NB4 (cell line): ENCODE results near the gene CSMD2.

ENCODE experiments used
- DNase-seq: peaks from one replicate; pipeline ENCODE4 v3.0.0; 2010; ENCODE audit warnings: low read depth
- H3K4me3 ChIP-seq: one replicate; pipeline ENCODE4 v1.5.1; 2011; ENCODE audit warnings: mild to moderate bottlenecking, low read depth, low read length, moderate library complexity
- CTCF ChIP-seq: IDR thresholded peaks from one replicate; pipeline ENCODE4 v1.5.1; 2012; ENCODE audit warnings: low read depth, low read length
- MAX ChIP-seq: IDR thresholded peaks from 2 replicates; pipeline ENCODE4 v1.6.1; 2011; ENCODE audit warnings: low read depth, low read length
- MYC ChIP-seq: IDR thresholded peaks from 2 replicates; pipeline ENCODE4 v1.6.1; 2011; ENCODE audit warnings: low read depth, low read length
- POLR2A ChIP-seq: IDR thresholded peaks from 2 replicates; pipeline ENCODE4 v1.6.1; 2011; ENCODE audit warnings: mild to moderate bottlenecking; ENCODE audit not compliant: insufficient read length; ENCODE audit errors: extremely low read depth

The CSMD2 gene

DNA sequence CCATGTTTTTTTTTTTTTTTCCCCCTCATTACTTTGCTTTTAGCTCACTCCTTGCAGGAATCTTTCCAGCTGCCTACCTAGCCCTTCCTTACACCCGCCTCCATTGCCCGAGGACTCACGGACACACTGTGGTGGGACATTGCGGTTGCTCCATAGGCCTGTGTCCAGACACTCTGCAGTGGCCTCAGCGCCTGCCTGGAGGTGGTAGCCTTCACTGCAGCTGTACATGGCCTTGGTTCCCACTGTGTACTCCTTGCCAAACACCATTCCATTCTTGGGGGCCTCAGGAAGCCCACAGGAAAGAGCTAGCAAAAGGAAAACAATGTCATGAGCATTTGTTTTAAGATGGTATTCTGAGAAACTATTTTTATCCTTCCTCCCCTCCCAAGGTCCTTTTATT, 592.6 kb downstream of the CSMD2 start:
- no peak for TF ChIP-seq CTCF
- TF ChIP-seq MYC = no peak
- no peak for TF ChIP-seq POLR2A
- TF ChIP-seq MAX = no peak
- DNase-seq = no peak
- no peak overlapping the region for H3K4me3 ChIP-seq

DNA sequence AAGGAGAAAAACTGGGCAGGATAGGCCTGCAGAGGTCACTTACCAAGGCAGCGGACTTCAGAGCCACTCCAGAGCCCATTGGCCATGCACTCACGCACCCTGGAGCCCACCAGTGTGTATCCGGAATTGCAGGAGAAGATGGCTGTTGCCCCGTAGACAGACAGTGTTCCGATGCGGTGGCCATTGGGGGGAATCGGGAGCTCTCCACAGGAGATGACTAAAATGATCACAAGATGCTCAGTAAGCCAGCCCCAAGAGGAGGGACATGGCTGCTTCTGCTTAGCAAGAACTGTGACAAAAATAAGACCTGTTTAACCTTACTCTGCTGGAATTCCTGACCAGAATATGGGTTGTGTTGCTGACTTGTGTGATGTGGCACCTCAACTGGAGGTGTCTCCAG, 595.7 kb downstream of the CSMD2 start:
- no peak overlapping the region for H3K4me3 ChIP-seq
- no peak for DNase-seq

DNA sequence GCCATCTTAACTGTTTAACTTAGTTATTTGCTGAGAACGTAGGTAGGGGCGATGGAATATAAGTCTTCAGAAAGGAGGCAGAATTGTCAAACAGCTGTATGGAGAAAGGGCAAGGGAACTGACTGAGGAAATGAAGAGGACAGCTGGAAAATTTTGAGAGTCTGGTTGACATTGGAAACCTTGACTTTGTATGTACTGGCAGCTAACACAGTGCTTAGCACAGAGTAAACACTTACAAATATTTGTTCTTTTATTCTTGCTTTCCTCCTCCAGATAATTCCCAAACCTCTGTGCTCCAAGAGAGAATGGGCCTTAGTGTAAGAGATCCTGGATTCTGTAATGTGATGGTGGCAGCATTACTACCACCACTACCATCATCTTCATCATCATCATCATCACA, 601.3 kb downstream of the CSMD2 start:
- DNase-seq = no peak
- H3K4me3 ChIP-seq = no peak overlapping the region
- TF ChIP-seq POLR2A = no peak
- TF ChIP-seq MYC = no peak

More for the DNA sequence above, 595.7 kb downstream of the CSMD2 start:
- TF ChIP-seq CTCF (no peak), POLR2A (no peak)

DNA sequence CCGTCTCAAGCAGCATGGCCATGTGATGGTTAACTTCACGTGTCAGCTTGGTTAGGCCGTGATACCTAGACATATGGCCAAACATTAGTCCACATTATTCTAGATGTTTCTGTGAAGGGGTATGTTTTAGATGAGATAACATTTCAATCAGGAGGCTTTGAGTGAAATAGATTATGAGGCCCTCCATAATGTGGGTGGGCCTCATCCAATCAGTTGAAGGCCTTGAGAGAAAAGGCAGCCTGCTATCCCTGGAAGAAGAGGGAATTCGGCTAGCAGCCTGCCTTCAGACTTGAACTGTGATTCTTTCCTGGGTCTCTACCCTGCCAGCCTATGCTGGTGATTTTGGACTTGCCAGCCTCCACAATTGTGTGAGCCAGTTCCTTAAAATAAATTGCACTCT, 602.5 kb downstream of the CSMD2 start:
- TF ChIP-seq CTCF (no peak), MYC (no peak), POLR2A (no peak), MAX (no peak)
- no peak overlapping the region for H3K4me3 ChIP-seq
- DNase-seq = no peak

GRCh38 chr1:33561576-33561975, 603.5 kb downstream of the CSMD2 start:
- no peak for DNase-seq
- TF ChIP-seq MAX (no peak), CTCF (no peak), POLR2A (no peak), MYC (no peak)
- H3K4me3 ChIP-seq = no peak overlapping the region

GRCh38 chr1:33560680-33561079, 604.4 kb downstream of the CSMD2 start:
- DNase-seq = no peak
- TF ChIP-seq MYC = no peak
- TF ChIP-seq CTCF = no peak
- TF ChIP-seq POLR2A = no peak
- TF ChIP-seq MAX = no peak

GRCh38 chr1:33548721-33549120, 616.3 kb downstream of the CSMD2 start:
- no peak for DNase-seq
- TF ChIP-seq POLR2A = no peak
- TF ChIP-seq MAX = no peak
- no peak for TF ChIP-seq CTCF
- no peak for TF ChIP-seq MYC
- no peak overlapping the region for H3K4me3 ChIP-seq

More at GRCh38 chr1:33560680-33561079, 604.4 kb downstream of the CSMD2 start:
- no peak overlapping the region for H3K4me3 ChIP-seq
